H1 (cell line): Measurements from ENCODE around the gene PATJ.

ENCODE experiments used
- CBX5 ChIP-seq: fragments of 300-800, 300-1000 bp; sonication (generic); IDR thresholded peaks from 2 replicates; pipeline ENCODE4 v1.7.1; 2016; ENCODE audit warnings: antibody characterized with exemption, low read length, low read depth
- EZH2 ChIP-seq: fragments of 200-600 bp; sonication (generic); IDR thresholded peaks from 2 replicates; pipeline ENCODE4 v1.7.1; 2012; ENCODE audit warnings: low read depth, mild to moderate bottlenecking, moderate library complexity, low read length, inconsistent platforms; ENCODE audit not compliant: severe bottlenecking
- HDAC6 ChIP-seq: IDR thresholded peaks from one replicate; pipeline ENCODE4 v1.7.1; 2012; ENCODE audit warnings: low read depth, mild to moderate bottlenecking, inconsistent platforms, low read length, moderate library complexity
- TBP ChIP-seq: IDR thresholded peaks from 2 replicates; pipeline ENCODE4 v1.6.1; 2011; ENCODE audit warnings: low read depth, low read length, improper control_type of control experiment
- TF ChIP-seq, protein P1 (sequence below), 3 experiments: IDR thresholded peaks; 1 replicate in 2 of 3; 2 replicates in 1 of 3; pipeline versions ENCODE4 v1.5.1 to v1.6.1; 2011; ENCODE audit warnings: low read length in 3 of 3, mild to moderate bottlenecking in 3 of 3, inconsistent platforms in 2 of 3, low read depth in 1 of 3, moderate library complexity in 1 of 3; ENCODE audit not compliant: insufficient read depth in 1 of 3; ENCODE audit errors: control extremely low read depth in 1 of 3

GRCh38 chr1:61967750-61968149 is 225.5 kb downstream of the PATJ start:
- TF ChIP-seq EZH2 = no peak
- no peak for TF ChIP-seq CBX5
- no peak for TF ChIP-seq TBP
- TF ChIP-seq, protein P1, sequence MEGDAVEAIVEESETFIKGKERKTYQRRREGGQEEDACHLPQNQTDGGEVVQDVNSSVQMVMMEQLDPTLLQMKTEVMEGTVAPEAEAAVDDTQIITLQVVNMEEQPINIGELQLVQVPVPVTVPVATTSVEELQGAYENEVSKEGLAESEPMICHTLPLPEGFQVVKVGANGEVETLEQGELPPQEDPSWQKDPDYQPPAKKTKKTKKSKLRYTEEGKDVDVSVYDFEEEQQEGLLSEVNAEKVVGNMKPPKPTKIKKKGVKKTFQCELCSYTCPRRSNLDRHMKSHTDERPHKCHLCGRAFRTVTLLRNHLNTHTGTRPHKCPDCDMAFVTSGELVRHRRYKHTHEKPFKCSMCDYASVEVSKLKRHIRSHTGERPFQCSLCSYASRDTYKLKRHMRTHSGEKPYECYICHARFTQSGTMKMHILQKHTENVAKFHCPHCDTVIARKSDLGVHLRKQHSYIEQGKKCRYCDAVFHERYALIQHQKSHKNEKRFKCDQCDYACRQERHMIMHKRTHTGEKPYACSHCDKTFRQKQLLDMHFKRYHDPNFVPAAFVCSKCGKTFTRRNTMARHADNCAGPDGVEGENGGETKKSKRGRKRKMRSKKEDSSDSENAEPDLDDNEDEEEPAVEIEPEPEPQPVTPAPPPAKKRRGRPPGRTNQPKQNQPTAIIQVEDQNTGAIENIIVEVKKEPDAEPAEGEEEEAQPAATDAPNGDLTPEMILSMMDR (IDR thresholded peaks at IDR 0.05; ENCODE audit: control extremely low read depth in 1 of 3, insufficient read depth in 1 of 3, low read depth in 1 of 3, low read length in 3 of 3) = no peak
- no peak for TF ChIP-seq HDAC6
